GM04504 (cell line): ENCODE data around the gene PTPRN2.

ENCODE experiments used
- DNase-seq: peaks from one replicate; pipeline ENCODE4 v3.0.0-alpha.2; 2012; ENCODE audit warnings: low read depth

PTPRN2 gene

DNA sequence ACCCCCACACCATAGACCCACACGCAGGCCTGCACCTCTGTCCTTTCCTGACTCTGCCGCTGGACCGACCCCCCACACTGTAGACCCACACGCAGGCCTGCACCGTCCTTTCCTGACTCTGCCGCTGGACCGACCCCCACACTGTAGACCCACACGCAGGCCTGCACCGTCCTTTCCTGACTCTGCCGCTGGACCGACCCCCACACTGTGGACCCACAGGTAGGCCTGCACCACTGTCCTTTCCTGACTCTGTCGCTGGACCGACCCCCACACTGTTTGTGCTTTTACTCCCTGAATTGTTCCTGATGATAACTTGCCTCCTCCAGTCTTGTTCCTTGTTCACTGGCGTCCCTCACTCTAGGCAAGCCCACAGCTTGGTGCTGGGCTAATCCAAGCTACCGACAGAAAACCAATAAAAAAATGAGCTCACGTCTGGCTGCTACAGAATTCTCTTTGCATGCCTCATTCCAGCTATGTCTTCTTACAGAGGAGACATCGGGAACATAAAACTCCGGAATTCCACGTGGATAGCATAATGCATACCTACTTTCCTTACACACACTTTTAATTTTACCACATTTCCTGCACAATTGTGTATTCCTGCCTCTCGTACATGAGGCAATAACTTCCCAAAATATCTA is 494.3 kb downstream of the PTPRN2 start:
- DNase-seq = no peak

DNA sequence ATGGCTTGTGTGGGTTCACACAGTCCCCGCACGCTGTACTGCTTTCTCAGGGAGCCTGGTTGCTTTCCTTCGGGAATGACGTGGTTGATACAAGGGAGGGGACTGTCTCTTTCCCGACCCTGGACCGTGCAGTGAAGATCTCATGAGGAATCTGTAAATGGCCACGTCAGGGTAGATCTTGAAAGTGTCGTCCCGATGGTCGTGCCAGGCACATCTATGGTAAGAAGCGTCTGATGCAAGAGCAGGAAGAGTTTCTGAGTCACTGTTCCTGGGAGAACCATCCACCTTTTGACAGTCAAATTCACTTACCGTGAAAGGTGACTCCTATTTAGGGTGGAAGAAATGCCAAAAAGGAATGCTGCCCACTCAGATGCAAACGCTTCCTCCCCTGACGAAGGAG is 500.4 kb downstream of the PTPRN2 start:
- DNase-seq = no peak

DNA sequence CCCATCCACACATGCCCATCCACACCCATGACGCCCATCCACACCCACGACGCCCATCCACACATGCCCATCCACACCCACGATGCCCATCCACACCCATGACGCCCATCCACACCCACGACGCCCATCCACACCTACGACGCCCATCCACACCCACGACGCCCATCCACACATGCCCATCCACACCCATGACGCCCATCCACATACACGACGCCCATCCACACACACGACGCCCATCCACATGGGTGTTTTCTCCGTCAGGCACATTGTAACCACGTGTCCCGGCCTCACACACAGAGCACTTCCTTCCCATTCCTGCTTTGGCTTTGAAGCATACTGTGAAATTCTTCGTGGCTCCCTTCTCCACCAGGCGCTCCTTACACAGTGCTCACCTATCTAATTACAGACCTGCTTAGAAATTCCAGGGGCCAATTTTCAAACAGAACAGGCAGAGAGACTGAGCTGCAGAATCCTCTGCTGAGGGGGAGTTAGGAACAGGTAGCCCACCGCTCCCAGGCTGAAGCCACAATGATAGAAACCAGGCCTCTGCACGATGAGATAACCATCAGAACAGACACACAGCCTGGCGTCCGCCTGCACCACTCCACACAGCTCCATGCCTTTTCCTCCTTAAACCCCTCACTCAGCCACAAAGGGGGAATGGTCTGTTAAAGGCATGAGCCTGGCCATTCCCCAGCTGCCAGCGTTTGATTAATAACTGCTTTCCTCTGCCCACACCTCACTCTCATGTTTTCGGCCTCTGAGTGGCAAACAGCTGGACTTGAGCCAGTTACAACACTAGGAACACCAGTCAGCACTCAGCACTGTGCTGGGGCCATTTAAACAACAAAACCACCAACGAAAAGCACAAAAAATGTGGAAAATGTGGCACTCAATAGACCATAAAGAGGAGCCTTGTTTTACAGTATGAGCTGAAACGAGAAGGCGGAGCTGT is 501.6 kb downstream of the PTPRN2 start:
- no peak for DNase-seq

DNA sequence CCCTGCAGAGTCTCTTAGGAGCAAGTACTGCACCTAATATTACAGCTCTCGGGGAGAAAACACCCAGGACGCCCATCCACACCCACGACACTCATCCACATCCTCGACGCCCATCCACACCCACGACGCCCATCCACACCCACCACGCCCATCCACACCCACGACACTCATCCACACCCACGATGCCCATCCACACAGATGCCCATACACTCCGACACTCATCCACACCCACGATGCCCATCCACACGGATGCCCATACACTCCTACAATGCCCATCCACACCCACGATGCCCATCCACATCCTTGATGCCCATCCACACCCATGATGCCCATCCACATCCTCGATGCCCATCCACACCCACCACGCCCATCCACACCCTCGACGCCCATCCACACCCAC is 503.1 kb downstream of the PTPRN2 start:
- no peak for DNase-seq

DNA sequence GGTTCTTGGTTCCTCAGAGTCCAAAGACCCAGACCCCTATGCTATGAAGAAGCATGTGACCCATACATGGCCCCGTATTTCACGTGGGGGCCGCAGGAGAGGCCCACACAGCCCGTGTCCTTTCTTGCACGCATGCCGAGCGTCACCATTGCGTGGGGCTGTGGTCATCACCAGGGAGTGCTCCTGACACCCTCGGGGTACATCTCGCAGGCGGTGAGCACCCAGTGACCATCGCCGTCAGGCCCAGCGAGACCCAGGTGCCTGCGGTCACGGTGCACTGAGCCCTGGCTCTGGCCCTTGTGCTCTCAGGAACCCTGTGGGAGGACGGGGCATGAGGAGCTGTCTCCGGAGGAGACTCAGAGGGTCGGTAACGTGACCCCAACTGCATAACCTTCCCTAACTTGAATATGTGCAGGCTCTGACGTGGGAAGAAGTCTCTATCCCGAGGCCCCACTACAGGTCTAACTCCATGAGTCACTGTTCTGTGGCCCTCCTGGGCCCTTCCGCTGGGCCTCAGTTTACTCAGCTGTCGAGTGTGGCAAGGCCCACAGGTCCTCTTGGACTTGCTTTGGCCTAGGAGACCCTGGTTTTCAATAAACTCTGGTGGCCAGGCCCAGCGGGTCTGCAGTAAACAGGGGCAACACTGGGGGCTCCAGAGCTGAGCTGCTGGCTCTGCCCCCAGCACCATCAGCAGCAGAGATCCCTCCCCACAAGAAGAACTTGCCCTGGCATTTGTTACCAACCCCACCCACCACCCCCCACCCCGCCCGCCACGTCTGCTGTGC is 503.9 kb downstream of the PTPRN2 start:
- DNase-seq = no peak

DNA sequence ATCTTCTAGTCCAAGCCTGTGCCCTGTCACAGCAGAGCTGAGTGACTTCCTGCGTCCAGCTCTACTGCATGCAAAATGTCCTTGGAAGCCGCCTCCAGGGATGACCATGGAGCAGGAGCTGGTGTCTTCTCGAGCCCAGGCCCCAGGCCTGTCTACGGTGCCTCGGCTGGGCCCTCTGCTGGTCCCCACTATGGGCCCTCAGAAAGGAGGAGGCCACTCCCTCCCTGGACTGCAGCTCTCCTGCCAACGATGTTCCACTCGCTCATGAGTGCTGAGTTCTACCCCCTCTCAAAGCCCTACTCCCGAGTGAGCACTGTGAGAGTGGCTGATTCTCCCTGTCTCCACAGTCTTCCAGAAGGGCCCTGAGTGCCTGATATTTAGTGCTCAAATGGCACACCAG is 504.9 kb downstream of the PTPRN2 start:
- no peak for DNase-seq

DNA sequence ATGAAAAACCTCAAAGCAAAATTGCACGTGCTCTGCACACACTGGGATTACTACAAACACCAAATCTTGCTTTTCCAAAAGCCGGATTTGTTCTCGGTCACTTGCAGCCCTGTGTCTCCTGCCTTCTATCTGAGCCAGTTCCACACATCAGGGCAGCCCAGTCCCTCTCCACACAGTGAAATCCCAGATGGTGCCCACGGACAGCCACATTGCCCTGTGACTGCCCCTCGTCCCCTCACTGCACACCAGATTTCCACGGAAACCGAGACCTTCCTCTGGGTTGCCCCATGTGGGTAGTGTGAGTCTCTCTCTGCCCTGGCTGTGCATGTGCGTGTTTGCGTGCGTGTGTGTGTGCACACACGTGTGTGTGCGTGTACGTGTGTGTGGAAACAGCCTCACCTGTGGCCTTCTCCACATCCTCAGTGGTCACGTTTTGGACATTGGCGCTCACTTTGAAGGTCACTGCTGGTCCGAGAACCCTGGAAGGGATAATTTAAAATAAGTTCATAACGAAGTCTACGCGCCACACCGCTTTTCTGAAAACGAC is 506.7 kb downstream of the PTPRN2 start:
- DNase-seq = no peak

DNA sequence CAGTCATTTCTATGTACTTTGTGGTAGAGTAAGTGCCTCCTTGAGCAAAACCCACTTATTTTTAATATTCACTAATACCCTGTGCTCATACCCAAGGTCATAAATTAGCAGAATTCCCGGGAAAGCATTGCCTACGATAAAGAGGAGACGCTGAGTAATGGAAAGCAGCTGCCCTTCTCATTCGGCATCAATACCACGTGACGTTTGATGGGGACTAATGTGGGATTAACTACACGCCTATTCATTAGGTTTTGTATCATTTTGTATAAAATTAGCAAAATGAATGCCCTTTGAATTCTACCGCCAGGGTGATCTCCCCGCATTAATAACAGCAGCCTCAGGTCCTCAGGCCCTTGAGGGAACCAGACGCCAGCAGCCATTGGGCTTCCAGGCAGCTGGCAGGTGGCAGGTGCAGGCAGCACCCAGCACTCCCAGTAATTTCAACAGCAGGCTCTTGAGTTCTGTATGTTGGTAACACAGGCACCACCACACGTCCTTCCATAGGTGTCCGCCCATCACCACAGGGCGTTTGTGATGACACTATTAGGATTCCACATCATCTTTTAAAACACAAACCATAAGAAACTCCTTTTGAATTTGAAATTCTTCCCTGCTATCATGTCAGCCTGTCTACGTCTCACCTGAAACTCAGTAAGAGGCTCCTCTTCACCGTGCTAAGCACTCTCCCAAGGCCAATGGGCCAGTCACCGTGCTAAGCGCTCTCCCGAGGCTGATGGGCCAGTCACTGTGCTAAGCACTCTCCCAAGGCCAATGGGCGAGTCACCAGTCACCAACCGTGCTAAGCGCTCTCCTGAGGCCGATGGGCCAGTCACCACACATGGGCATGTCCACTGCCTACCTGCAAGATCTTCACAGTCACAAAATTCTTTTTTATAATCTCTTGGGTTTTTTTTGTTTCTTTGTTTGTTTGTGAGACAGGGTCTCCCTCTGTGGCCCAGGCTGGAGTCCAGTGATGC is 509.4 kb downstream of the PTPRN2 start:
- DNase-seq = no peak

DNA sequence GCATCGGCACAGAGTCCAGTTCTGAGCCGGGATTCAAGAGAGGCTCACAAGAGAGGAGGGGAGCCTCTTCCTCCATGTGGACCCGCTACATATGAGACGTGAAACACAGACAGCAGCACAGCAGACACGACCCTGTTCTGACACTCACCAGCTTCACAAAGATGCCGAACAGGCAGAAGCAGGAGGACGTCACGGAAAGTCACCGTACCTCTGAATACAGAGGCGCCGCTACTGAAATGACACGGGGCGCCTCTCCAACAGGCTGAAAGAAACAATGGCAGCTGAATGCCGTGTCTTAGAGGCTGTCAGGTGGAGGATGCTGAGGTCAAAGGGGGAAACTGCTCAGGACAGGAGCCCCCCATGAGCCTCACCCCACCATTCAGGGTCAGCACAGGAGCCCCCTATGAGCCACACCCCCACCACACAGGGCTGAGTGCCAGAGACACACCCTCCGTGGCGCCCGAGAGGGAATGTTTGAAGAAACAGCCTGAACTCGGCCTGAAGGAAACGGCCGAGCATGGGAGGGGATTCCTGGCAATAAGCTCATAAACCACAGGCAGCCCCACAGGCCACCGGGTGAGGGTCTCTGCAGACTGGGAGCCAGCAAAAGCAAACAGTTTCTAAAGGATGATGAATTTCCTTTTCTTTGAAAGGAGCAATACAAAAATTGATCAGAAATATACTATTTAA is 510.3 kb downstream of the PTPRN2 start:
- no peak for DNase-seq

DNA sequence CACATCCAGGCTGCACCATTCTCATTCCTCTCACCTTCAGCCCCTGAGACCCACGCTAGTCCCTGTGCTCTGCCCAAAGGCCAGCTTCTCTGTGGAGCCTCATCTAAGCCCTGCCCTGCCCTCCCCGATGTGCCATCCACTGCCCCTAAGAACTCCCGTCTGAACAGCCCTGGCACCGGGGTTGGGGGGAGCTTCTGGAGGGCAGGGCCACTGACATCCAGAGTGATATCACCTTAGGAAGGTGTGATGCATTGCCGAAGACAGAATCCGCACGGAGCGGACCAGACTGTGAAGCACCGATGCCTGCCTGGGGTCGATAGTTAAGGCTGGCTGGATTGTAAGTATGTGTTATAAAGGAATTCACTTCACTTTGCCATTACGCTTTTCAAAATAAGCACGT is 511.0 kb downstream of the PTPRN2 start:
- no peak for DNase-seq

DNA sequence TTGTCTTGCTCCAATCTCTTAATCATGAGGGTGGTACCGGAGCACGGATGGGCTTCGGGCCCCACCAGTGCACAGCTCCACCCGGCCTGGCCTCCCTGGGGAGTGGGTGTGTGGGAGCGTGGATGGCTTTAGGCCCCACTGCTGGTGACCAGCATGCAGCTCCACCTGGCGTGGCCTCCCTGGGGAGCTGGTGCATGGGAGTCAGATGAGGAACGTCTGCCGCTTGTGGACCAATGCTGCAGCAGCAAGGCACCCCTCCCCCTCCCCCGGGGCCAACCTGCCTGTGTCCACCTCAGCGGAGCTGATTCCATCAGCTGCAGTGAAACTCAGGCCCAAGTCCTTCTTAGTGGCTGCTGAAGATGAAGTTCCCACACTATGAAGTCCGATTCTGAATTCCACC is 511.4 kb downstream of the PTPRN2 start:
- DNase-seq = no peak

DNA sequence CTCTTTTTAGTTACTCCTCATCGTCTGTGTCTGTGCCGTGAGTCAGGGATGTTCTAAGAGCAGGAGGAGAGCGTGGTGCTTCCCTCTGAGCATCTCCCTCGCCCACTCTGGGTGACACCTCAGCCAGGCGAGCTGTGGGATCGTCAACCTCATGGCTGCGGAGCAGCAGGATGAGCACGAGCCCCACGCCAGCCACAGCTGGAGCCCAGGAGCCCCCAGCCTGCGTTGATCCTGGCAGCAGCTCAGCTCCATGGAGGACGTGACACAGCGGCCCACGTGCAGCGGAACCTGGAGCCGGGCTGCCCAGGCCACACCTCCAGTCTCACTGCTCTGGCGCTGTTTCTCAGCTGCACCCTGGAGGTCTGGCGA is 512.0 kb downstream of the PTPRN2 start:
- no peak for DNase-seq

DNA sequence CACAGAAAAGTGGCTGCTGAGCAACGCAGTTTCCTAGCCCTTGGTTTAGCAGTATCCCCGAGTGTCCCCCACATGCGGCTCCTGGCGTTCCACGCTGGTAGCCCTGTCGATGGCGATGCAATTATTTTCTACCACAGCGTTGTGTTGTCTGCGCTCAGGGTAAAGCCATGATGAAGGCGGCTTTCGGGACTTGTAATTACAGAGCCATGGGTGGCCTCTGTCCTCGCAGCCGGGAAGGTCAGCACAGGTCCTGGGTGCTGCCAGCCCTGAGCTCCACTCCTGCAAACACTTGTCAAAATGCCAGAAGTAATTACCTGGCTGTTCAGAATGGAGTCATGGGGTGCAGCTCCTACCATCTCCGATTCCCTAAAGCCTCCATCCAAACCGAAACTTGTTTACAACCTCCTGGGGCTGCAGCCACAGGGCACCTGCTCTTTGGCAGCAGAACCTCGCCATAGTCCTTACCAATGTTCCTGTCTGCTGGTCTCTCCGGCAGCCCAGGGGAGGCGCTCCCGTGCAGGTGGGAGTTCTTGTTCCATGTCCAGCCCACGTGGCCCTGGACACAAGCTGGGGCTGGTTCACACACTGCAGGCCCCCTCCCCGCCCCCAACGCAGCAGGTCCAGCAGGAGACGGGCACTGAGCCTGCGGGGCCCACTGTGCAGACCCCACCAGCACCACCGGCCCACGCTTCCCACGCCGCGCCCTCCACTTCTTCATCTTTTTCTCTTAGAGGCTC is 512.6 kb downstream of the PTPRN2 start:
- no peak for DNase-seq

DNA sequence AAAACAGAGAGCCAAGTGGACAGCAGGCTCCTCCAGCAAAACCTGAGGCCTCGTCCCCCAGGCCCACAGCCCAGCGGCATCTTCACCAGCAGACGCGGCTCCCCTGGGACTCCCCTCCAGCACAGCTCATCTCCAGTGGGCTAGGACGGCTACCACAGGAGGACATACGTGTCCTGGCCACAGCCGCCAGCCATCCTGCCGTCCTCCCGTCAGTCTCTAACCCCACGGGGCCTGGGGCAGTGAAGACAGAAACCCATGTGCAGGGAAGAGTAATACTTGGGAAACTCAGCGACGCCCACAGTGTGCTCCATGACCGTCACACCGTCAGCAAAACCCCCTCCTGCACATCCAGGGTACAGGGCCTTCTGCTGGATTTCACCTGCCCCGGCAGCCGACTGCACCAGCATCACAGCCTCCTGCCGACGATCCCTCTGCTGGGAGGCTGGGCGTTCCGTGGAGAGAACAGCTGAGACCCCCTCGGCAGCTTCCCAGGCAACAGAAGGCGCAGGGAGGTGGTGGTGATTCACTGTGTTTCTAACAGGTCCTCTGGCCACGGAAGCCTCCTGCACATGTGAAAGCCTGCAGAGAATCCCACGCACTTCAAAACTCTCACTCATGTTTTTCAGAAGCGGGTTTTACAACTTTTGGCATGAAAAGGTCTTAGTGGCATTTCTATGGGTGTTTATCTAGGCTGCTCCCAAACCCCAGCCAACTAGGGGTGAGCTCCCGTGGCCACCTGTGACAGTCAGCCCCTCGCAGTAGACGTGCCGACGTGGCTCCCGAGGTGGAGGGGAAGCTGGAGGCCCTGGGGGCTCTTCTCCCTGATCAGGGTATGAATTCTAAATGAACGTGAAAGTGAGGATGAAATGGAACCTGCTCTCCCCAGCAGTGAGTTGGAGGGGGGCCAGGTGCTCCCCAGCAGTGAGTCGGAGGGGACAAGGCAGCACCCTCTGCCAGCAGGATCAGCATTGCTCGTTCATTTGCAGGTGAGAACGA is 513.5 kb downstream of the PTPRN2 start:
- DNase-seq = no peak

DNA sequence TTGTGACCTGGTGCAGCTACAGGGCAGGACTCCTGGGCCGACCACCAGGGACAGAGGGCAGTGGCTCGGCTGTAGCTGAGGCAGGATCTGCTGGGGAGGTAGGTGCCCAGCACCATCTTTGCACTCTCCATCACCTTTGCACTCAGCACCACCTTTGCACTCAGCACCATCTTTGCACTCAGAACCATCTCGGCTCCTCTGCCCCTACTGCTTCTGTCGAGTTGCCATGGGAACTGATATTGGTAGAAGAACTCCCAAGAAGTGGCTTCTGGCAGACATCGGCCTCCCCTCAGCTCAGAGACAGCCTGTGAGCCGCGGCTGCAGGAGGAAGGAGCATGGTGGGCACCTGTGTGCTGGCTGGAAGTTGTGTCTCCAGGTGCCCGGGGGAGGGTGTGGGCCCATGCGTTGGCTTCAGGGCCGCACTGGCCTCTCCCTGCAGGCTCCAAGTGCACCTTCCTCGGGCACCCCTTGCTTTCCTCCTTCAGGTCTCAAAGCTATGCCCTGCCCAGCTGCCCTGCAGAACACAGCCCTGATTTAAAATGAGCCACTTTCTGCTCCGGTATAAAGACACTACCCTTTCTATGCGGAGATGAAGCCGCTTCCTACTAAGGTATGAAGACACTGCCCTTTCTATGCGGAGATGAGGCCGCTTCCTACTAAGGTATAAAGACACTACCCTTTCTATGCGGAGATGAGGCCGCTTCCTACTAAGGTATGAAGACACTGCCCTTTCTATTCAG is 514.5 kb downstream of the PTPRN2 start:
- DNase-seq = no peak

DNA sequence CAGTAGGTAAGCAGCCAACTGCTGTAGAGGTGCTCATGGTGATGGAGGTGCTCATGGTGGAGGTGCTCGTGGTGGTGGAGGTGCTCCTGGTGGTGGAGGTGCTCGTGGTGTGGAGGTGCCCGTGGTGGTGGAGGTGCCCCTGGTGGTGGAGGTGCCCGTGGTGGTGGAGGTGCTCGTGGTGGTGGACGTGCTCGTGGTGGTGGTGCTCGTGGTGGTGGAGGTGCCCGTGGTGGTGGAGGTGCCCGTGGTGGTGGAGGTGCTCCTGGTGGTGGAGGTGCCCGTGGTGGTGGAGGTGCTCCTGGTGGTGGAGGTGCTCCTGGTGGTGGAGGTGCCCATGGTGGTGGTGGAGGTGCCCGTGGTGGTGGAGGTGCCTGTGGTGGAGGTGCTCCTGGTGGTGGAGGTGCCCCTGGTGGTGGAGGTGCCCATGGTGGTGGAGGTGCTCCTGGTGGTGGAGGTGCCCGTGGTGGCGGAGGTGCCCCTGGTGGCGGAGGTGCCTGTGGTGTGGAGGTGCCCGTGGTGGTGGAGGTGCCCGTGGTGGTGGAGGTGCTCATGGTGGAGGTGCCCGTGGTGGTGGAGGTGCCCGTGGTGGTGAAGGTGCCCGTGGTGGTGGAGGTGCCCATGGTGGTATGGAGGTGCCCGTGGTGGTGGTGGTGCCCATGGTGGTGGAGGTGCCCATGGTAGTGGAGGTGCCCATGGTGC is 517.3 kb downstream of the PTPRN2 start:
- DNase-seq = no peak

DNA sequence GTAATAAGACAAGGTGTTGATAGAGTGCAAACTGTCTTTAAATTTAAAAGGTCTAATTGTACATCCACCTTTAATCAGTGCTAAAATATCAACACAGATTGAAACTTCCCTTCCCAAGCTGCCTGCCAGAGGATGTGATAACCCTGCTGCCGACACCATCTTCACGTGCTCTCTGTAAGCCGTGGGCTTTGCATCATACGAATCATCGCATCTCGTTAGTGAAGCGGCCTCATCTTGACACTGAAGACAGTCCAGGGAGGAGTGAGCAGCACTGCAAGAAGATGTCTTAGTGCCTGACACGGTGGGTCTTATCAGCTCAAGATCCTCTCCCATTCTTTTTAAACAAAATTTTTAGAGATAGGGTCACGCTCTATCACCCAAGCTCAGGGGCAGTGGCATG is 518.8 kb downstream of the PTPRN2 start:
- DNase-seq = no peak
